Thyroid gland (tissue), 4 donors: ENCODE results near the gene PITX3. TPM values are rescaled to one million over a fixed set of nuclear protein-coding genes. Genes with fewer than 3 reads are reported as not detected.

Source experiments
- DNase-seq, 2 donors: peaks; one replicate each; pipeline ENCODE4 v3.0.0-alpha.2; 2019
- H3K27ac ChIP-seq, 3 donors: fragments of 200-600 bp; sonication (generic); 1 replicate in 2 of 3; 2 replicates in 1 of 3; pipeline ENCODE4 v1.5.1; 2016 to 2019; ENCODE audit warnings: mild to moderate bottlenecking in 1 of 3, moderate library complexity in 1 of 3
- H3K27me3 ChIP-seq: fragments of 200-600 bp; sonication (generic); one replicate; pipeline ENCODE4 v1.5.1; 2019
- H3K36me3 ChIP-seq, 2 donors: fragments of 200-600 bp; sonication (generic); one replicate each; pipeline ENCODE4 v1.5.1; 2016 to 2019
- H3K4me1 ChIP-seq, 2 donors: fragments of 200-600 bp; sonication (generic); one replicate each; pipeline ENCODE4 v1.5.1; 2017 to 2019
- H3K4me3 ChIP-seq, 3 donors: fragments of 200-600 bp; sonication (generic); replicated peaks in 1 of 3; 1 replicate in 2 of 3; 2 replicates in 1 of 3; pipeline ENCODE4 v1.5.1; 2016; ENCODE audit warnings: mild to moderate bottlenecking in 1 of 3
- H3K9me3 ChIP-seq: fragments of 200-600 bp; sonication (generic); one replicate; pipeline ENCODE4 v1.5.1; 2017
- POLR2A ChIP-seq, 2 donors: fragments of 450-650 bp; IDR thresholded peaks; one replicate each; pipeline ENCODE4 v1.6.1; 2017; ENCODE audit warnings: antibody characterized with exemption in 2 of 2, mild to moderate bottlenecking in 2 of 2, moderate library complexity in 1 of 2
- WGBS, 2 donors: methylation state at CpG; one replicate each; pipeline ENCODE4 v1.1.5; 2017; 5-methylcytosine and 5-hydroxymethylcytosine counted together
- intact Hi-C: fragments of 100-400 bp; cut with DNase I; formaldehyde crosslinking; loops from one replicate; pipeline ENCODE4 v1.15.1; 2023
- total RNA-seq, 4 donors: library from RNA; depleted of rRNA; stranded (reverse); fragments of >200 nt; gene quantifications; one replicate each; pipeline ENCODE4 v1.2.3, GENCODE V29; 2016
- TF ChIP-seq, protein P1 (sequence below), 6 experiments: fragments of 200-600 bp in 3 of 6; fragments of 450-650 bp in 3 of 6; sonication (generic) in 3 of 6; IDR thresholded peaks; one replicate each; pipeline ENCODE4 v1.5.1; 2016 to 2019; ENCODE audit warnings: antibody characterized with exemption in 6 of 6, mild to moderate bottlenecking in 2 of 6, inconsistent platforms in 1 of 6, moderate library complexity in 1 of 6

PITX3 gene
- total RNA-seq, 4 donors from 2014 or later = 0.45 TPM; not detected in 3

DNA sequence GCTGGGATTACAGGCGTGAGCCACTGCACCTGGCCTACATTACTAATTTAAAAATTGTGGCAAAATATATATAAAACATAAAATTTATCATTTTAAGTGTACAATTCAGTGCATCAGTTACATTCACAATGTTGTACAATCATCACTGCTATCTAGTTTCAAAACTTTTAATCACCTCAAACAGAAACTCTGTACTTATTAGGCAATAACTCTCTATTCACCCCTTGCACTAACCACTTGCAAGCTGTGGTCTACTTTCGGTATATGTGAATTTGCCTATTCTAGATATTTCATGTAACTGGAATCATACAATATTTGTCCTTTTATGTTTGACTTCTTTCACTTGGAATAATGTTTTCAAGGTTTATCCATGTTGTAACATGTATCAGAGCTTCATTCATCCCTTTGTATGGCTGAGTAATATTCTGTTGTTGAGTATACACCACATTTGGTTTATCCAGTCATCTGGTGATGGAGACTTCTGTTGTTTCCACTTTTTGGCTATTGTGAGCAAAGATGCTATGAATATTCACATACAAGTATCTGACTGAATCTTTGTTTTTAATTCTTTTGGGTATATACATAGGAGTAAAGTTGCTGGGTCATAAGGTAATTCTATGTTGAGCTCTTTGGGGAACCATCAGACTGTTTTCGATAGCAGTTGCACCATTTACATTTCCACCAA, 29.6 kb downstream of the PITX3 start:
- Histone ChIP-seq H3K27ac (no peak overlapping the region), H3K27me3 (no peaks in the 10 kb centered on the region), H3K4me1 (peaks cover 0 to 5% of the 10 kb centered on the region in 2 donors), H3K4me3 (no peak overlapping the region), H3K9me3 (no peaks in the 10 kb centered on the region), H3K36me3 (no peaks in the 10 kb centered on the region)
- 92 to 94% methylated on average over 3 of the region's 3 CpGs for WGBS, 2 donors
- no peak for DNase-seq
- TF ChIP-seq, protein P1, sequence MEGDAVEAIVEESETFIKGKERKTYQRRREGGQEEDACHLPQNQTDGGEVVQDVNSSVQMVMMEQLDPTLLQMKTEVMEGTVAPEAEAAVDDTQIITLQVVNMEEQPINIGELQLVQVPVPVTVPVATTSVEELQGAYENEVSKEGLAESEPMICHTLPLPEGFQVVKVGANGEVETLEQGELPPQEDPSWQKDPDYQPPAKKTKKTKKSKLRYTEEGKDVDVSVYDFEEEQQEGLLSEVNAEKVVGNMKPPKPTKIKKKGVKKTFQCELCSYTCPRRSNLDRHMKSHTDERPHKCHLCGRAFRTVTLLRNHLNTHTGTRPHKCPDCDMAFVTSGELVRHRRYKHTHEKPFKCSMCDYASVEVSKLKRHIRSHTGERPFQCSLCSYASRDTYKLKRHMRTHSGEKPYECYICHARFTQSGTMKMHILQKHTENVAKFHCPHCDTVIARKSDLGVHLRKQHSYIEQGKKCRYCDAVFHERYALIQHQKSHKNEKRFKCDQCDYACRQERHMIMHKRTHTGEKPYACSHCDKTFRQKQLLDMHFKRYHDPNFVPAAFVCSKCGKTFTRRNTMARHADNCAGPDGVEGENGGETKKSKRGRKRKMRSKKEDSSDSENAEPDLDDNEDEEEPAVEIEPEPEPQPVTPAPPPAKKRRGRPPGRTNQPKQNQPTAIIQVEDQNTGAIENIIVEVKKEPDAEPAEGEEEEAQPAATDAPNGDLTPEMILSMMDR (IDR thresholded peaks at IDR 0.05) = no peak
- no peak for TF ChIP-seq POLR2A (IDR thresholded peaks at IDR 0.05)
- intact Hi-C loops = no loop called here

DNA sequence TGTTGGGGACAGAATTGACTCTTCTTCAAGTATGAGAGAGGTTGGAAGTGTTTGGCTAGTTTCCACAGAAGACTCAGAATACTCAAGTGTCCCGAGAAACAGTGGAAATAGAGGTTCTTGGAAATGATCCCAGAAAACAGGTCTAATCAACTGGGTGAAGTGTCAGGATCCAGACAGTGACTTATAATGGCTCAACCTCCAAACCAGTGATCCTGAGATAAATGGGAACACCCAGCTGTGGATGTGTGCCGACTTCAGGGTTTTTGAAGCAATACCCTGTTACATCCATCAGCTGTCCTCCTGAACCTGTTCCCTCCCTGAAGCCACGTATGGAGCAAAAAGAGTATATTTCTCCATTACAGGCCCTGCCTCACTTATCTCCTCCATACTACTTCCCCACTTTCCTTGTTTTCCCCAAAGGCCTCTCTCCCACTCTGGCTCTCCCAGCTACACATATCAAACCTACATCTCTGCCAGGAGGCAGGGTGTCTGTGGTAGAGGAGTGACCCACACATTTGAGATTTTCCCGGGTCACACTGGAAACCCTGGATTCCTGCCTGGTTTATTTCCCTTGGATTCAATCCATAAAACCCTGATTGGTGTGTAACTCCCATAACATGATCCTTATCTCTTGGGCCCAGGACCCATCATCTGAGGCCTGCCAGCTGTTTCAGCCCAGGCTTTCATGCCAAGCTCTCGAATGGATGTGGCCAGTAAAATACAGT, 32.8 kb downstream of the PITX3 start:
- H3K27ac ChIP-seq = no peak overlapping the region
- TF ChIP-seq, protein P1 (IDR thresholded peaks at IDR 0.05) = no peak
- no peak for TF ChIP-seq POLR2A (IDR thresholded peaks at IDR 0.05)
- no peak for DNase-seq
- H3K4me1 ChIP-seq = peaks cover 0 to 5% of the 10 kb centered on the region in 2 donors
- WGBS, 2 donors = 27 to 48% methylated on average over 5 of the region's 5 CpGs
- H3K27me3 ChIP-seq = no peaks in the 10 kb centered on the region
- intact Hi-C loops = no loop called here
- no peaks in the 10 kb centered on the region for H3K9me3 ChIP-seq
- H3K36me3 ChIP-seq = no peaks in the 10 kb centered on the region
- no peak overlapping the region for H3K4me3 ChIP-seq

DNA sequence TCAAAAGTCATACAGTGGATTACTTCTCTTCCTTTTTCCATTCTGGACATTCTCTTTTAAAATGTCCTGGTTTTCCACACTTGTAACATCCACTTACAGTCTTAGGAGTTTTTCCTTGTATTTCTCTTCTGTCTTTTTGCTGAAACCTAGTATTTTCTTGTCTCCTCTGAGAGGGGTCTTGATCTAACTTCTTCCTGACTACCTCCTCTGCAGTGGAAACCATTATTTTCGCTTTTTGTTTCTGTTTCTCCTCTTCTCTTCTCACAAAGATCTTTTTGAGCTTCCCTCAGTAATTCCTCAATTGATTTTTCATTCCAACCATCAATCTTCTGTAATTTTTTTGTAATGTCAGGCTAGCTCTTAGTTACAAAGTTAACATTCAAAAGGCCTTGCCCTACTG, 38.9 kb downstream of the PITX3 start:
- no peak overlapping the region for H3K27ac ChIP-seq
- intact Hi-C loops = no loop called here
- WGBS, 2 donors = 54 to 68% methylated on average over 1 of the region's 1 CpG
- no peak overlapping the region for H3K4me3 ChIP-seq
- H3K36me3 ChIP-seq = no peaks in the 10 kb centered on the region
- no peaks in the 10 kb centered on the region for H3K4me1 ChIP-seq
- H3K27me3 ChIP-seq = no peaks in the 10 kb centered on the region
- no peak for DNase-seq
- TF ChIP-seq POLR2A (IDR thresholded peaks at IDR 0.05) = no peak
- TF ChIP-seq, protein P1 (IDR thresholded peaks at IDR 0.05) = no peak
- H3K9me3 ChIP-seq = no peaks in the 10 kb centered on the region

DNA sequence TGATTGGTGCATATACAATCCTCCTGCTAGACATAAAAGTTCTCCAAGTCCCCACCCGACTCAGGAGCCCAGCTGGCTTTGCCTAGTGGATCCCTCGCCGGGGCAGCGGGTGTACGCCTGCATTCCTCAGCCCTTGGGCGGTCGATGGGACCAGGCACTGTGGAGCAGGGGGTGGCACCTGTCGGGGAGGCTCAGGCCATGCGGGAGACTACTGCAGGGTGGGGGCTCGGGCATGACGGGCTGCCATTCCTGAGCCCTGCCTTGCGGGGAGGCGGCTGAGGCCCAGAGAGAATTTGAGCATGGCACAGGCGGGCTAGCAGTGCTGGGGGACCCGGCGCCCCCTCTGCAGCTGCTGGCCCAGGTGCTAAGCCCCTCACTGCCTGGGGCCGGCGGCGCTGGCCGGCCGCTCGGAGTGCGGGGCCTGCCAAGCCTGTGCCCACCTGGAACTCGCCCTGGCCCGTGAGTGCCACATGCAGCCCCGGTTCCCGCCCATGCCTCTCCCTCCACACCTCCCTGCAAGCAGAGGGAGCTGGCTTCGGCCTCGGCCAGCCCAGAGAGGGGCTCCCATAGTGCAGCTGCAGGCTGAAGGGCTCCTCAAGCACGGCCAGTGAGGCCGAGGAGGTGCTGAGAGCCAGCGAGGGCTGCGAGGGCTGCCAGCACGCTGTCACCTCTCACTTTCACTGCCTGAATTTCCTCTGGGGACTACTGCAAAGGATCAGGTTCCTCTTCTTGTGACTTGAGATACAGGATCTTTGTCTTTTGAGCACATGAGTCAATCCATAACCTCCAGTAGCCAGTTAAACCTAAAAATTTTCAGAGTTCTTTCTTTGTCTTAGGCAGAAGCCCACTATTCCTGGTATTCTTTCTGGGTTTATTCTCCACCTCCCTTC, 40.3 kb downstream of the PITX3 start:
- intact Hi-C loops = no loop called here
- Histone ChIP-seq H3K4me3 (no peak overlapping the region), H3K9me3 (no peaks in the 10 kb centered on the region), H3K27me3 (no peaks in the 10 kb centered on the region), H3K27ac (no peak overlapping the region), H3K36me3 (no peaks in the 10 kb centered on the region), H3K4me1 (no peaks in the 10 kb centered on the region)
- 86 to 92% methylated on average over 9 to 17 of the region's 34 CpGs for WGBS, 2 donors
- no peak for TF ChIP-seq POLR2A (IDR thresholded peaks at IDR 0.05)
- TF ChIP-seq, protein P1 (IDR thresholded peaks at IDR 0.05) = no peak
- DNase-seq = no peak
